ENCODE results near the gene GALNT16. TPM values are rescaled to one million over a fixed set of nuclear protein-coding genes. Genes with fewer than 3 reads are reported as not detected.

The GALNT16 gene
- total and polyA plus RNA-seq, 2 donors (not counting 1 experiment from before 2014, with no cell fraction given) = 0.09 to 3.4 TPM

- TF ChIP-seq EZH2 (IDR thresholded peaks at IDR 0.05; ENCODE audit: borderline replicate concordance, insufficient read depth, low read depth, low read length, poor library complexity, severe bottlenecking) = no peak
- TF ChIP-seq CTCF (IDR thresholded peaks at IDR 0.05) = no peak
- ATAC-seq (ENCODE audit: low read depth) = no peak
These were observed 22.5 kb downstream of the GALNT16 start for GRCh38 chr14:69282448-69282847.

GRCh38 chr14:69284170-69284569 is 24.2 kb downstream of the GALNT16 start:
- no peak overlapping the region for H3K27ac ChIP-seq (ENCODE audit: low read length in 2 of 2)
- no peak for DNase-seq
- intact Hi-C loops (cut with micrococcal nuclease) = no loop called here
- TF ChIP-seq CTCF (IDR thresholded peaks at IDR 0.05) = no peak
- TF ChIP-seq EZH2 (IDR thresholded peaks at IDR 0.05; ENCODE audit: borderline replicate concordance, insufficient read depth, low read depth, low read length, poor library complexity, severe bottlenecking) = no peak
- ChIA-PET CTCF (no interaction called here), POLR2A (no interaction called here)
- no peak overlapping the region for H3K27ac Mint-ChIP-seq
- no peak overlapping the region for H2AFZ ChIP-seq (ENCODE audit: insufficient read depth, low read depth, low read length, poor library complexity, severe bottlenecking)
- no peaks in the 10 kb centered on the region for H3K79me2 ChIP-seq (ENCODE audit: control insufficient read depth, insufficient read depth, low read length)
- H3K9me3 Mint-ChIP-seq (ENCODE audit: insufficient read depth) = no peaks in the 10 kb centered on the region
- H3K4me2 ChIP-seq (replicated peaks; ENCODE audit: low read depth, low read length, poor library complexity, severe bottlenecking) = no peak overlapping the region
- no peak overlapping the region for H3K9ac ChIP-seq (ENCODE audit: low read length)
- WGBS (ENCODE audit: insufficient coverage) = 80% methylated on average over 9 of the region's 9 CpGs
- H3K9me3 ChIP-seq (ENCODE audit: control extremely low read depth in 1 of 3, control insufficient read depth in 2 of 3, insufficient read depth in 1 of 3, low read length in 2 of 3) = no peaks in the 10 kb centered on the region
- H4K20me1 ChIP-seq (ENCODE audit: control insufficient read depth, insufficient read depth, low read length, poor library complexity, severe bottlenecking) = no peaks in the 10 kb centered on the region
- no peaks in the 10 kb centered on the region for H3K36me3 ChIP-seq (replicated peaks in 1 of 2; ENCODE audit: control extremely low read depth in 1 of 2, control insufficient read depth in 1 of 2, extremely low read depth in 1 of 2, insufficient read depth in 2 of 2, low read length in 1 of 2)
- H3K4me3 ChIP-seq (ENCODE audit: control extremely low read depth in 1 of 5, extremely low read depth in 1 of 5, insufficient read depth in 1 of 5, low read depth in 2 of 5, low read length in 4 of 5) = no peak overlapping the region
- H3K27me3 Mint-ChIP-seq = peaks cover 18% of the 10 kb centered on the region
- no peaks in the 10 kb centered on the region for H3K4me1 Mint-ChIP-seq
- H3K4me3 Mint-ChIP-seq = no peak overlapping the region
- ATAC-seq (ENCODE audit: low read depth) = no peak
- no peaks in the 10 kb centered on the region for H3K4me1 ChIP-seq (ENCODE audit: control insufficient read depth in 2 of 2, insufficient read depth in 2 of 2, low read length in 2 of 2)
- peaks cover 0 to 3% (median 0%) of the 10 kb centered on the region in 4 experiments for H3K27me3 ChIP-seq (replicated peaks in 1 of 4; ENCODE audit: control extremely low read depth in 1 of 4, control insufficient read depth in 3 of 4, insufficient read depth in 4 of 4, low read length in 3 of 4)

More at GRCh38 chr14:69282448-69282847, 22.5 kb downstream of the GALNT16 start:
- Histone ChIP-seq H4K20me1 (ENCODE audit: control insufficient read depth, insufficient read depth, low read length, poor library complexity, severe bottlenecking) (no peaks in the 10 kb centered on the region), H3K9ac (ENCODE audit: low read length) (no peak overlapping the region), H3K27me3 (replicated peaks in 1 of 4; ENCODE audit: control extremely low read depth in 1 of 4, control insufficient read depth in 3 of 4, insufficient read depth in 4 of 4, low read length in 3 of 4) (peaks cover 0 to 3% (median 0%) of the 10 kb centered on the region in 4 experiments), H3K36me3 (replicated peaks in 1 of 2; ENCODE audit: control extremely low read depth in 1 of 2, control insufficient read depth in 1 of 2, extremely low read depth in 1 of 2, insufficient read depth in 2 of 2, low read length in 1 of 2) (no peaks in the 10 kb centered on the region), H2AFZ (ENCODE audit: insufficient read depth, low read depth, low read length, poor library complexity, severe bottlenecking) (no peak overlapping the region), H3K4me2 (replicated peaks; ENCODE audit: low read depth, low read length, poor library complexity, severe bottlenecking) (no peak overlapping the region), H3K9me3 (ENCODE audit: control extremely low read depth in 1 of 3, control insufficient read depth in 2 of 3, insufficient read depth in 1 of 3, low read length in 2 of 3) (no peaks in the 10 kb centered on the region), H3K4me1 (ENCODE audit: control insufficient read depth in 2 of 2, insufficient read depth in 2 of 2, low read length in 2 of 2) (no peaks in the 10 kb centered on the region), H3K79me2 (ENCODE audit: control insufficient read depth, insufficient read depth, low read length) (no peaks in the 10 kb centered on the region), H3K27ac (ENCODE audit: low read length in 2 of 2) (no peak overlapping the region), H3K4me3 (ENCODE audit: control extremely low read depth in 1 of 5, extremely low read depth in 1 of 5, insufficient read depth in 1 of 5, low read depth in 2 of 5, low read length in 4 of 5) (no peak overlapping the region)
- Mint-ChIP-seq H3K4me1 (no peaks in the 10 kb centered on the region), H3K27ac (no peak overlapping the region), H3K27me3 (peaks cover 22% of the 10 kb centered on the region), H3K9me3 (ENCODE audit: insufficient read depth) (no peaks in the 10 kb centered on the region), H3K4me3 (no peak overlapping the region)
- intact Hi-C loops (cut with micrococcal nuclease) = no loop called here
- CTCF ChIA-PET = no interaction called here
- DNase-seq = no peak
- POLR2A ChIA-PET = no interaction called here
- no CpG with 5 or more reads among the region's 6 CpGs for WGBS (ENCODE audit: insufficient coverage)
